Urothelium cell line (cell line): Measurements from ENCODE around the gene CAPN12.
A peak's percentile ranks its signal among the peaks of the same experiment; 100 is the strongest.

Experiments used
- DNase-seq: peaks from one replicate; pipeline ENCODE4 v3.0.0; 2011; ENCODE audit warnings: low spot score, mixed read lengths
- FAIRE-seq: peaks from 2 replicates; lab custom pipeline; 2011; peaks lifted over from hg19 to GRCh38; lab: Jason Lieb, UNC

CAPN12 gene

DNA sequence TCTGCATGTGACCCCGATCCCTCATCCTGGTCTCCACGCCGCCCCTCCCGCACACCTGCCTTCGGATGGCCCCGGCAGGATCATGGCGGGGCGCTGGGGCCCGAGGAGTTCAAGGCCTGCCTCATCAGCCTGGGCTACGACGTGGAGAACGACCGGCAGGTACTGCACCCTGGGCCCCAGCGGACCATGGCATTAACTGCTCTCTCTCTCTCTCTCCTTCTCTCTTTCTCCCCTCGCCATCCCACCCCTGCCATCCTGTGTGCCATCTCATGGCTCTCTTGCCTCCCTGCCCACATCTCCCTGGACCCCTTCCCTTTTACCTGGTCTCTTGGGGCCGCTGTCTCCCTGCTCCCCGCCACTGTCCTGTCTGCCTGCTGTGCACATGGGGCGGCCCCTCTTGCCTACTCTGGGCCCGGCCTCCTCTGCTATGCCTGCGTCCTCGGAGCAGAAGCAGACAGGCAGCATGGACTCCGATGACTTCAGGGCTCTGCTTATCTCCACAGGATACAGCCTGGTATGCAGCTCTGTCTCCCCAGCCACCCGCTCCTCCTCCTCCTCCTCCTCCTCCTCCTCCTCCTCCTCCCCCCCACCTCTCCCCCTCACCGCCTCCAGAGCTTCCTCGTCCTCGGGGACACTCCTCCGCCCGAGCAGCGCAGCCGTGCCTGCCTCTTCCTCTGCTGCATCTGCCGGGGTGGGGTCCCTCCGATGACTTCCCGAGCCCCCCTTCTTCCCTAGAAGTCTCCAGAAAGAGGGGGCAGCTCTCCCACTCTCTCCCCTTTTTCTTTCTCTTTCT is 16.2 kb downstream of the CAPN12 start:
- no peak for DNase-seq
- no peak for FAIRE-seq

GRCh38 chr19:38727306-38727867 is 16.9 kb downstream of the CAPN12 start:
- DNase-seq (no peak), FAIRE-seq (no peak)

- FAIRE-seq: peak; percentile 50
- DNase-seq: no peak
Observed at GRCh38 chr19:38726761-38727301, 17.4 kb downstream of the CAPN12 start.

- FAIRE-seq: no peak
- DNase-seq: no peak
Observed at GRCh38 chr19:38726284-38726673, 18.0 kb downstream of the CAPN12 start.

- no peak for DNase-seq
- FAIRE-seq: no peak
Observed at GRCh38 chr19:38725469-38726283, 18.6 kb downstream of the CAPN12 start.

GRCh38 chr19:38723990-38724854 is 20.1 kb downstream of the CAPN12 start:
- FAIRE-seq (no peak), DNase-seq (no peak)

- DNase-seq (no peak), FAIRE-seq (no peak)
Observed at GRCh38 chr19:38723606-38723965, 20.7 kb downstream of the CAPN12 start.

DNA sequence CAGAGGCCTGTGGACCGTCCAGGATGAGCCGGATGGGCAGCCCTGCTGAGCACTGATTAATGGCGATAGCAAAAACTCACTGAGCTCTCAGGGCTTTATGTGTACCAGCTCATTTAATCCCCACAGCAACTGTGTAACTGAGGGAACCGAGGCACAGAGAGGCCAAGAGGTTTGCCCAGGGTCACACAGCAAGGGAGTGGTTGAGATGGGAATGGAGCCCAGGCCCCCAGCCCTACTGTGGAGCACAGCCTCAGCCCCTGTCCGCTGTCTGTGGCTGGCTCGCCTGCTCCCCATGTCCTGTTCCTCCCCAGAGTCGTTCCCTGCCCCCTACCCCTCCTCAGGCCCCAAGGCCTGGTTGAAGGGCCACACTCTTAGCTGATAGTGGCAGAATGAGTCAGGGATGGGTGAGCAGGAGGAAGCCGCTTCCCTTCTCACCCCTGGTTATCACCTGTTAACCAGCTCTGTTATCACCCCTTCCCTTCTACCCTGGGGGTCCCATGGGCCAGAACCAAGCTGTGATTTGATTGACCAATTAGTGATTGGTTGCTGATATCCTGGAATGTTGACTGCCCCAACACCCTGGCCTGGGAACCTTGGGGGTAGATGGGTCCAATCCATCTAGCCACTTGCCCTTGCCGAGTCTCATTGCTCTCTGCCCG is 21.2 kb downstream of the CAPN12 start:
- DNase-seq (no peak), FAIRE-seq (no peak)

- no peak for DNase-seq
- FAIRE-seq: no peak
Observed at GRCh38 chr19:38721979-38722773, 22.1 kb downstream of the CAPN12 start.

DNA sequence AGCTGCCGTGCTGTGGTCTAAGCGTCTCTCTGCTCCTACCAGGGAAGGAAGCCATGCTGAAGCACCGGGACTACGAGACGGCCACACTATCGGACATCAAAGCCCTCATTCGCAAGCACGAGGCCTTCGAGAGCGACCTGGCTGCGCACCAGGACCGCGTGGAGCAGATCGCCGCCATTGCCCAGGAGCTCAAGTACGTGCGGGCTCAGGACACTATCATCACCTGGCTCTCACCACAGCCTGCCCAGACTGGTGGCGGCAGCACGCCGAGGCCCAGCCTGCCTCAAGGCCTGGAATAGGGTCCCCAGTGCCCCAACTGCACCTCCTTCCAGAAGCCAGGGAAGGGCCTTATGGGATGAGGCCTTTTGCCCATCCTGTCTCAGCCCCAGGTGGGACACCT is 22.8 kb downstream of the CAPN12 start:
- FAIRE-seq: no peak
- DNase-seq: no peak

- FAIRE-seq (no peak), DNase-seq (no peak)
Observed at GRCh38 chr19:38720559-38721236, 23.6 kb downstream of the CAPN12 start.

DNA sequence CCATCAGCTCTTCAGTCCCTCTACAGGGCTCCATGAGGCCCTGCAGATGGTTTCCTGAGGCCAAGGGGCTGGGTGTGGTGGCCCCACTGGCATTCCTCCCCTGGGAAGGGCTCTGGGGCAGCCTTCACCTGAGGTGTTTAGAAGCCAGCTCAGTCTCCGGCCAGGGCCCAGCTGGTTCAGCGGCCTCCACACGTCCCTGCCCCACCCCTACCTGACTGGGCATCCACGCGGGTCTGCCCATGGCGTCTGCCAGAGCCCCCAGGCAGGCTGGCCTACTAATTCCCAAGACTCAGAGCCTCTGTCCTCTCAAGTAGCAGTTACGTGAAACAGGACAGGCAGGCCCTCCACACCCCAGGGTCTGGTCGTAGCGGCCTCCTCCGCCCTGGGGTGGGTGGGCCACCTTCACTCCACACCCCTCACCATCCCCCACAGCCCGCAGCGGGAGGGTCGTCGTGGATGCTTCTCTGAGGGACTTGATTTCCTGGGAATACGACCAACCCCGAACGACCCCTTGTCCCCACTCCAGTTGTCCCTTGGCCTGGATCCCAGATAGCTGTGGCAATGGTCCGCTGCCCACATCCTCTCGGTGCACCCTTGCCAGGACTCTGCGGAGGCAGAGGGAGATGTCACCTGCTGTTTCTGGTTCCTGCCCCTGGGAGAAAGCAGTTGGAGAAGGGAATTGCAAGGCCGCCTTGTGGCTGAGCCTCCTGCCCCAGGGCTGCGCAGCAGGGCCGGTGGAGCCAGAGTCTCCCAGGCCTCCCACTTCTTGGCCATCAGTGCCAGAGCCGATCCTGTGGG is 24.3 kb downstream of the CAPN12 start:
- FAIRE-seq: no peak
- no peak for DNase-seq

GRCh38 chr19:38718747-38719543 is 25.3 kb downstream of the CAPN12 start:
- no peak for DNase-seq
- FAIRE-seq: no peak

DNA sequence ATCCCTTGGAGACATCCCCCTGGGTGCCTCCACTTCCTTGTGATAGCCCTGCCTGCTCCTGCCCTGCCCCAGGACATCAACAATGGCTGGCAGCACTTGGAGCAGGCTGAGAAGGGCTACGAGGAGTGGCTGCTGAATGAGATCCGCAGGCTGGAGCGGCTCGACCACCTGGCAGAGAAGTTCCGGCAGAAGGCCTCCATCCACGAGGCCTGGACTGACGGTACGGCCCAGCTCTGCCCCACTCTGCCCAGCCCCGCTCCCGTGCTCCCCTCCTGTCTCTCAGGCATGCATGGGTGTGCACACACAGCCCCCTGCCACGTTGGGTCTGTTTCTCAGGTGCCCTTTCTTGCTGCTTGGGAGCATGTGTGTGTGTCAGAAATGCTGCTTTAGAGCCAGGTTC is 26.4 kb downstream of the CAPN12 start:
- FAIRE-seq (peak; percentile 17), DNase-seq (no peak)

DNA sequence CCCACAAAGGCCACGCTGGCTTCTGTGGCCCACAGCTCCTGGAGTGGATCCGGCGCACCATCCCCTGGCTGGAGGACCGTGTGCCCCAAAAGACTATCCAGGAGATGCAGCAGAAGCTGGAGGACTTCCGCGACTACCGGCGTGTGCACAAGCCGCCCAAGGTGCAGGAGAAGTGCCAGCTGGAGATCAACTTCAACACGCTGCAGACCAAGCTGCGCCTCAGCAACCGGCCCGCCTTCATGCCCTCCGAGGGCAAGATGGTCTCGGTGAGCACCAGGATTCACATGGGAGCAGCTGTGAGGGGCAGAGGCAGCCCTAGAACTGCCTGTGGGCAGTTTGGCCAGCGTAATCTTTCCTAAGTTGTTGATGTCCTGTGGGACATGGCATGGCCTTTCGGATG is 27.2 kb downstream of the CAPN12 start:
- FAIRE-seq (no peak), DNase-seq (no peak)

DNA sequence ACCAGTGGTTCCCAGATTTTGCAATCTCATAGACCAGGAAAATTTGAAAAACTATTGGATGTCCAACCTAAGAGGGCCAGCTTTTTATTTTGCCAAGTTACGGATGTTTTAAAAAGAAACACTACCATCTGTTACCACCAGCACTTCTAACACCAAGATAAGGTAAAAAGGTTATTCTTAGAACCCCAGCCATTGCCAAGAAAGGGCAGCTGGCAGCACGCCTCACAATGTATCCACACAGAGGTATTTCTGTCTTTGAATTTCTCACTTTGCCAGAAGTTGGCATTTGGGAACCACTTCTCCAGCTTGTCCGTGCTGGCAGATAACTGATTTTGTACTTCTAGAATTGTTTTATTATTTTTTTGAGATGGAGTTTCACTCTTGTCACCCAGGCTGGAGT is 28.7 kb downstream of the CAPN12 start:
- DNase-seq (no peak), FAIRE-seq (no peak)

DNA sequence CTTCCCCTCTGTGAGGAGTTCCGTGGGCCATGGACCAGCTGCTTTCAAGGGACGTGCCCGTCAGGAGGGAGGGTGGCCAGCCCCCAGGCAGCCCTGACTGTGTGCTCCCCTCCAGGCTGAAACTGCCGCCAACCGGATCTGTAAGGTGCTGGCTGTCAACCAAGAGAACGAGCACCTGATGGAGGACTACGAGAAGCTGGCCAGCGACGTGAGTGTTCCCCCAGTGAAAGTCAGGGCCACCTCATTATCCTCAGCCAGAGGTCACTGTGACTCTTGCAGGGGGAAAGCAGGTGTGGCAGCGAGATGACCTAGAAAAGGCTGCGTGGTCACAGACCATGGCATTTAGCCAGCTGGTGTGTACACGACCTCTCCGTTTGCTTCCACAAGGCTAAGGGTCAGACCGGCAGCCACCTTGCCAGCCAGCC is 29.9 kb downstream of the CAPN12 start:
- FAIRE-seq (peak; percentile 13), DNase-seq (no peak)
